GM12801 (cell line): ENCODE measurements around the gene PKNOX2.

Experiments used
- CTCF ChIP-seq: IDR thresholded peaks from one replicate; pipeline ENCODE4 v1.5.1; 2011; ENCODE audit warnings: control low read depth; ENCODE audit not compliant: insufficient read length; ENCODE audit errors: extremely low read depth

PKNOX2 gene

GRCh38 chr11:125174686-125175085 is 10.1 kb downstream of the PKNOX2 start:
- TF ChIP-seq CTCF: no peak

- TF ChIP-seq CTCF: no peak
Measured at GRCh38 chr11:125175166-125175565, 10.6 kb downstream of the PKNOX2 start.

DNA sequence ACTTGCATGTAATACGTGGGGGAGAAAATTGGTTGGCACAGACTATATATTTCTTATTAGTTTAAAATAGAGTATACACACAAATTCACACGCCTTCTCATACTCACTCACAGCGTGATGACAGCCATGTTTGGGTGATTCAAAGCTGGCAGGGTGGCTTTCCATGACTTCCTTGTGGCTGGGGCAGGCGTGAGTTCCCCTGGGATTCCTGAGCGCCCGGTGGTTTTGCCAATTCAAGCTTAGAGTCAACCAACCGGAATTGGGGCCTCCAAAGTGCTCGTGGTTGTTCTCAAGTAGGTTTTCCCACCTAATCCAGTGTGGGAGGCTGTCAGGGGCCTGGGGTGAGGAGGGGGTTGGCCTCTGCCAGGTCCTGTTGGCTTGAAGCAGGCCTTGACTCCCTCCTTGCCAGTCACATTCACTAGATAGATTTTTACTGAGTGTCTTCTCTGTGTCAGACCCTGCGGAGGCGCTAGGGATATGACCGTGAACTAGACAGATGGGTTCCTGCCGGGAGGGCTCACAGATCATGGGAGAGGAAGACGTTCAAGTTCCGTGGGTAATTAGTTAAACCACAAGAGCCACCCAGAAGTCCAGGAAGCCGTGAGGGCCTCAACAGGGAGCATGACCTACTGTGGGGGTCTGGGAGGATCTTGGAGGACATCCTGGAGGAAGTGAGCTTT is 11.5 kb downstream of the PKNOX2 start:
- TF ChIP-seq CTCF: no peak

- no peak for TF ChIP-seq CTCF
Measured at GRCh38 chr11:125176866-125177265, 12.3 kb downstream of the PKNOX2 start.

GRCh38 chr11:125177543-125177942 is 13.0 kb downstream of the PKNOX2 start:
- no peak for TF ChIP-seq CTCF

DNA sequence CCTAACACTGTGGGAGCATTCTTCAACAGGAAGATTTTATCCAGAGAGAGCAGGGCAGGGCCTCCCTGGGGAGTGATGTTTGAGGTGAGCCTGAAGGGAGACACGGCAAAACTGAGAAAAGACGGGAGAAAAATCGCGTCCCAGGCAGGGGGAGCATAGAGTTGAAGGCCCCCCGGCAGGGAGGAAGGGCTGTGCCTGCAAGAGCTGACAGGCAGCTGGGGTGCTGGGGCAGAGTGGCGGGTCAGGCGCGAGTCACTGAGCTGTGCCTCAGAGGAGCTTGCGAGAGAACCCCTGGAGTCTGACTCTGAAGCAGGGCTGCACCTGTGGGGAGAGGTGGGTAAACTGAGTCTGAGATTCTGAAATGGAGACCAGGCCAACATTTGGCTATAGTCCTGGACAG is 14.8 kb downstream of the PKNOX2 start:
- no peak for TF ChIP-seq CTCF

GRCh38 chr11:125179895-125180294 is 15.3 kb downstream of the PKNOX2 start:
- no peak for TF ChIP-seq CTCF
